Measurements from ENCODE around the gene EGR1.
A peak's percentile ranks its signal among the peaks of the same experiment; 100 is the strongest.

Gene EGR1

DNA sequence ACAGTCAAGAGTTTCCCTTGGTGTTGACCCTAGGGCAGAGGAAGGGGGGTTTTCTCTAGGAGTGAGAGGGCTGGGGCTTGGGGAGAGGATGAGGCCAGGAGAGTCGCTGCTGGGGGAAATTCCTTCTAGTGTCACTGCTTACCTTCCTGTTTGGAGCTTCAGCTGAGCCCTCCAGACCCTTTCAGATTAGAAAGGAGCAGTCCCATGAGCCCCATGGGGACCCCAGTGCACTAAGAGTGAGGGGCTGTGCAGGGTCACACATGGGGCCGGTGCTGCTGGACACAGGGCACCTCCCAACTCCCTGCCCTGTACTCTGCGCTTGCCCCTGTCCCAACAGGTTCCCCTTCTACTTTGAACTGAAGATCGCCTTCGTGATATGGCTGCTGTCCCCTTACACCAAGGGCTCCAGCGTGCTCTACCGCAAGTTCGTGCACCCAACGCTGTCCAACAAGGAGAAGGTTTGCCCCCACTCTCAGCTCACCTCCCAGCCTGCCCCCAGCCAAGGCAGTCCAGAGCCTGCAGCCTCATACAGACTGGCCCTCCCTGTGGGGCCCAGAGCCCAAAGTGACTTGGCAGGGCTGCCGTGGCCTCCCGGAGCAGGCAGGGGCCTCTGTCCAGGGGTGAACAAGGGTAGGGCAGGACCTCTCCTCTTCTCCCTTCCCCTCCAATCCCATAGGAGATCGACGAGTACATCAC lies 21.1 kb upstream of the EGR1 start:
- H3K4me3 ChIP-seq (ENCODE audit: low read length) = no peak overlapping the region
- no peak overlapping the region for H3K9ac ChIP-seq (ENCODE audit: low read depth, low read length)
- WGBS = 95% methylated on average over 13 of the region's 13 CpGs
- H3K27me3 ChIP-seq (ENCODE audit: insufficient read depth, low read length) = no peaks in the 10 kb centered on the region
- H3K4me1 ChIP-seq (ENCODE audit: insufficient read depth, low read length) = peaks cover 14% of the 10 kb centered on the region; the same call in 1 of the 2 replicates
- no peaks in the 10 kb centered on the region for H3K36me3 ChIP-seq (ENCODE audit: insufficient read depth, low read length)
- no peak overlapping the region for H3K27ac ChIP-seq (ENCODE audit: low read depth, low read length)
- H3K9me3 ChIP-seq (ENCODE audit: insufficient read depth, low read depth, low read length) = no peaks in the 10 kb centered on the region

- H3K4me1 ChIP-seq (ENCODE audit: insufficient read depth, low read length) = peaks cover 14% of the 10 kb centered on the region; the same call in 1 of the 2 replicates
- H3K9ac ChIP-seq (ENCODE audit: low read depth, low read length) = no peak overlapping the region
- no peaks in the 10 kb centered on the region for H3K36me3 ChIP-seq (ENCODE audit: insufficient read depth, low read length)
- 94% methylated on average over 22 of the region's 22 CpGs for WGBS
- no peak overlapping the region for H3K4me3 ChIP-seq (ENCODE audit: low read length)
- no peaks in the 10 kb centered on the region for H3K27me3 ChIP-seq (ENCODE audit: insufficient read depth, low read length)
- no peaks in the 10 kb centered on the region for H3K9me3 ChIP-seq (ENCODE audit: insufficient read depth, low read depth, low read length)
- no peak overlapping the region for H3K27ac ChIP-seq (ENCODE audit: low read depth, low read length)
Observed at GRCh38 chr5:138444774-138445546, 20.3 kb upstream of the EGR1 start.

GRCh38 chr5:138445547-138446271 lies 19.6 kb upstream of the EGR1 start:
- Histone ChIP-seq H3K36me3 (ENCODE audit: insufficient read depth, low read length) (no peaks in the 10 kb centered on the region), H3K4me3 (ENCODE audit: low read length) (no peak overlapping the region), H3K27ac (ENCODE audit: low read depth, low read length) (no peak overlapping the region), H3K9me3 (ENCODE audit: insufficient read depth, low read depth, low read length) (no peaks in the 10 kb centered on the region), H3K9ac (ENCODE audit: low read depth, low read length) (no peak overlapping the region), H3K4me1 (ENCODE audit: insufficient read depth, low read length) (0 out of 2 replicates have a peak, but pooled peaks cover 9% of the 10 kb centered on the region), H3K27me3 (ENCODE audit: insufficient read depth, low read length) (no peaks in the 10 kb centered on the region)
- WGBS = 87% methylated on average over 18 of the region's 18 CpGs

- Histone ChIP-seq H3K9me3 (ENCODE audit: insufficient read depth, low read depth, low read length) (no peaks in the 10 kb centered on the region), H3K27ac (ENCODE audit: low read depth, low read length) (no peak overlapping the region), H3K36me3 (ENCODE audit: insufficient read depth, low read length) (no peaks in the 10 kb centered on the region), H3K9ac (ENCODE audit: low read depth, low read length) (no peak overlapping the region), H3K27me3 (ENCODE audit: insufficient read depth, low read length) (no peaks in the 10 kb centered on the region), H3K4me3 (ENCODE audit: low read length) (no peak overlapping the region), H3K4me1 (ENCODE audit: insufficient read depth, low read length) (0 out of 2 replicates have a peak, but pooled peaks cover 9% of the 10 kb centered on the region)
- 92% methylated on average over 6 of the region's 6 CpGs for WGBS
Observed at GRCh38 chr5:138448070-138448469, 17.2 kb upstream of the EGR1 start.

GRCh38 chr5:138448481-138449398 lies 16.5 kb upstream of the EGR1 start:
- Histone ChIP-seq H3K27ac (ENCODE audit: low read depth, low read length) (no peak overlapping the region), H3K9me3 (ENCODE audit: insufficient read depth, low read depth, low read length) (no peaks in the 10 kb centered on the region), H3K4me1 (ENCODE audit: insufficient read depth, low read length) (0 out of 2 replicates have a peak, but pooled peaks cover 9% of the 10 kb centered on the region), H3K4me3 (ENCODE audit: low read length) (no peak overlapping the region), H3K36me3 (ENCODE audit: insufficient read depth, low read length) (no peaks in the 10 kb centered on the region), H3K27me3 (ENCODE audit: insufficient read depth, low read length) (no peaks in the 10 kb centered on the region), H3K9ac (ENCODE audit: low read depth, low read length) (no peak overlapping the region)
- WGBS = 84% methylated on average over 8 of the region's 9 CpGs

- WGBS = 22% methylated on average over 22 of the region's 22 CpGs
- Histone ChIP-seq H3K27ac (ENCODE audit: low read depth, low read length) (no peak overlapping the region), H3K36me3 (ENCODE audit: insufficient read depth, low read length) (no peaks in the 10 kb centered on the region), H3K9me3 (ENCODE audit: insufficient read depth, low read depth, low read length) (no peaks in the 10 kb centered on the region), H3K4me1 (ENCODE audit: insufficient read depth, low read length) (0 out of 2 replicates have a peak, but pooled peaks cover 9% of the 10 kb centered on the region), H3K4me3 (ENCODE audit: low read length) (0 out of 2 replicates have a peak overlapping the region, but pooled peaks have one; percentile 8), H3K27me3 (ENCODE audit: insufficient read depth, low read length) (no peaks in the 10 kb centered on the region), H3K9ac (ENCODE audit: low read depth, low read length) (peak overlapping the region; percentile 54; the same call in 1 of the 2 replicates)
Observed at GRCh38 chr5:138449501-138450239, 15.6 kb upstream of the EGR1 start.

- Histone ChIP-seq H3K4me3 (ENCODE audit: low read length) (no peak overlapping the region), H3K9me3 (ENCODE audit: insufficient read depth, low read depth, low read length) (no peaks in the 10 kb centered on the region), H3K27me3 (ENCODE audit: insufficient read depth, low read length) (no peaks in the 10 kb centered on the region), H3K36me3 (ENCODE audit: insufficient read depth, low read length) (no peaks in the 10 kb centered on the region), H3K4me1 (ENCODE audit: insufficient read depth, low read length) (peaks cover 18% of the 10 kb centered on the region), H3K9ac (ENCODE audit: low read depth, low read length) (no peak overlapping the region), H3K27ac (ENCODE audit: low read depth, low read length) (no peak overlapping the region)
- 93% methylated on average over 5 of the region's 5 CpGs for WGBS
Observed at GRCh38 chr5:138450971-138451370, 14.3 kb upstream of the EGR1 start.

DNA sequence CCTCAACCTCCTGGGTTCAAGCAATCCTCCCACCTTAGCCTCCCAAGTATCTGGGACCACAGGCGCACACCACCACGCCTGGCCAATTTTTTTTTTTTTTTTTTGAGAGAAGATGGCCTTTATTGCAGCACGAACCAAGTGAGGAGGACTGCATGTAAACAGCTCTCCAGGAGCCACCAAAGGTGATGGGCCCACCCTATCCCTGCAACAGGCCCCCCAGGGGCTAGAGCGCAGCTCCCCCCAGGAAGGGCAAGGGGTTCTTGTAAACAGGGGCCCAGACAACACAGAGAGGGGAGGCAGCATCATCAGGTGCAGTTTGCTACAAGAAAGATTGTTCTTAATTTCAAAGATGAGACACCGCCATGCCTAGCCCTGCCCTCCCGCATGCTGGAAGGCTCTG lies 12.6 kb upstream of the EGR1 start:
- Histone ChIP-seq H3K27me3 (ENCODE audit: insufficient read depth, low read length) (no peaks in the 10 kb centered on the region), H3K4me1 (ENCODE audit: insufficient read depth, low read length) (peaks cover 18% of the 10 kb centered on the region), H3K27ac (ENCODE audit: low read depth, low read length) (no peak overlapping the region), H3K9me3 (ENCODE audit: insufficient read depth, low read depth, low read length) (no peaks in the 10 kb centered on the region), H3K9ac (ENCODE audit: low read depth, low read length) (no peak overlapping the region), H3K4me3 (ENCODE audit: low read length) (no peak overlapping the region), H3K36me3 (ENCODE audit: insufficient read depth, low read length) (no peaks in the 10 kb centered on the region)
- WGBS = 94% methylated on average over 6 of the region's 6 CpGs

GRCh38 chr5:138453590-138453989 lies 11.7 kb upstream of the EGR1 start:
- Histone ChIP-seq H3K9ac (ENCODE audit: low read depth, low read length) (no peak overlapping the region), H3K4me3 (ENCODE audit: low read length) (no peak overlapping the region), H3K27me3 (ENCODE audit: insufficient read depth, low read length) (no peaks in the 10 kb centered on the region), H3K36me3 (ENCODE audit: insufficient read depth, low read length) (no peaks in the 10 kb centered on the region), H3K4me1 (ENCODE audit: insufficient read depth, low read length) (peaks cover 16% of the 10 kb centered on the region), H3K9me3 (ENCODE audit: insufficient read depth, low read depth, low read length) (no peaks in the 10 kb centered on the region), H3K27ac (ENCODE audit: low read depth, low read length) (no peak overlapping the region)
- 90% methylated on average over 13 of the region's 13 CpGs for WGBS

- no peaks in the 10 kb centered on the region for H3K36me3 ChIP-seq (ENCODE audit: insufficient read depth, low read length)
- 91% methylated on average over 8 of the region's 8 CpGs for WGBS
- H3K4me3 ChIP-seq (ENCODE audit: low read length) = no peak overlapping the region
- H3K9ac ChIP-seq (ENCODE audit: low read depth, low read length) = no peak overlapping the region
- H3K9me3 ChIP-seq (ENCODE audit: insufficient read depth, low read depth, low read length) = no peaks in the 10 kb centered on the region
- H3K27me3 ChIP-seq (ENCODE audit: insufficient read depth, low read length) = no peaks in the 10 kb centered on the region
- H3K27ac ChIP-seq (ENCODE audit: low read depth, low read length) = no peak overlapping the region
- peaks cover 13% of the 10 kb centered on the region for H3K4me1 ChIP-seq (ENCODE audit: insufficient read depth, low read length)
Observed at GRCh38 chr5:138454121-138454520, 11.2 kb upstream of the EGR1 start.

Data from HUES64 (cell line).